ENCODE data around the gene R3HDM2. TPM values are rescaled to one million over a fixed set of nuclear protein-coding genes. Genes with fewer than 3 reads are reported as not detected.

Gene R3HDM2
- polyA plus RNA-seq, 1 donor from 2014 or later = 11.1 TPM

DNA sequence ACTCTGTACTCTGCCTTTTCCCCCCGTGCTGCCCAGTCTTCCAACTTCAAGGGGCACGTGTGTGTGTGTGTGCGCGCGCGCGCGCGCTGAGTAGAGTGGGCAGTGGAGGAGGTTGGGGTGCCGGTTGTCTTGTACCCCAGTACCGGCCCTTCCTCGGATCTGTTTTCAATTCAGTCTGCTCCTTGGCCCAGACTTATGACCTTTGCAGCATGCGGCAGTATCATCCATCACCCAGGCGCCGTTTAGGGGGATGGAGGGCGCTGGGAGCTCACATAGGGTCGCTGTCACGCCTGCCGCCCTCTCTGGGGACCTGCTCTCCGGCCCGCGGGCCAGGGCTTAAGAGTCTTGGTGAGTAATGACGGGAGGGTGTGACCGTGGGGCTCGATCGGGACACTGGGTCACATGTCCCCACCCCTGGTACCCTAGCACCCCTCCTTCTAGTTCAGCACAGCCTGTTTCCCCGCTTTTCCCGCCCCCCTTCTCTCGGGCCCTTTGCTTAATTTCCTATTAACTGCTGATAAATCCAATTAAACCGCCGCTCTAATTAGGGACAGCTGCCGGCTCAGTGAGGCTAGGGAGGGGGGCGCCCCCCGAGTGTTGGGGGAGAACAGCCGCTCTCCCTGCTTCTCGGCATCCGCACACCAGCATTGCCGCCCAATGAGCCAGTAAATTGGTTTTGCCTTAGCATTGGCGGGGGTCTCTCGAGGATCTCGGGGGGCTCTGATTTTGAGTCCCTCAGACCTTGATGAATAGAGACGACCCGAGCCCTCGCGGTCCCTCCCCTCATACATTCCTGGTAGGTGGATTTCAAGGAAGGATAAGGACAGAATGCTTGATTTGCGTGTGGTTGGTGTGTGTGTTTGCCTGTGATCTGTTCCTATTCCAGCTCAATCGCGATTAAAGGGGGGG is 189.2 kb downstream of the R3HDM2 start:
- Histone ChIP-seq H3K4me2 (ENCODE audit: low read length) (peak overlapping the region; percentile 65), H3K79me2 (replicated peaks; ENCODE audit: insufficient read depth, low read length) (no peaks in the 10 kb centered on the region), H3K27me3 (ENCODE audit: insufficient read depth, low read depth, low read length) (peaks cover 65% of the 10 kb centered on the region), H3F3A (ENCODE audit: insufficient read depth, low read length, poor library complexity, severe bottlenecking) (no peaks in the 10 kb centered on the region), H2AFZ (ENCODE audit: low read depth, low read length) (no peak overlapping the region), H4K20me1 (ENCODE audit: insufficient read depth) (no peaks in the 10 kb centered on the region), H3K27ac (ENCODE audit: low read length) (peak overlapping the region; percentile 5), H3K36me3 (ENCODE audit: insufficient read depth, low read length) (no peaks in the 10 kb centered on the region), H3K4me3 (ENCODE audit: low read length) (peak overlapping the region; percentile 79), H3K9me3 (ENCODE audit: low read length) (no peaks in the 10 kb centered on the region), H3K9me2 (ENCODE audit: insufficient read depth, low read length) (no peaks in the 10 kb centered on the region), H3K9ac (ENCODE audit: low read length) (peak overlapping the region; percentile 98)
- TF ChIP-seq EP300 (conservative IDR thresholded peaks at IDR 0.05; ENCODE audit: poor library complexity, severe bottlenecking) (no peak), POLR2AphosphoS5 (IDR thresholded peaks at IDR 0.05) (no peak), MXI1 (conservative IDR thresholded peaks at IDR 0.05; ENCODE audit: poor library complexity, severe bottlenecking) (no peak), SMC3 (conservative IDR thresholded peaks at IDR 0.05; ENCODE audit: poor library complexity) (no peak), EZH2 (IDR thresholded peaks at IDR 0.05; ENCODE audit: borderline replicate concordance, insufficient read depth, low read length, poor library complexity, severe bottlenecking) (no peak), TAF1 (IDR thresholded peaks at IDR 0.05; ENCODE audit: low read depth) (no peak), RAD21 (conservative IDR thresholded peaks at IDR 0.05) (no peak)
- TF ChIP-seq, protein P1, sequence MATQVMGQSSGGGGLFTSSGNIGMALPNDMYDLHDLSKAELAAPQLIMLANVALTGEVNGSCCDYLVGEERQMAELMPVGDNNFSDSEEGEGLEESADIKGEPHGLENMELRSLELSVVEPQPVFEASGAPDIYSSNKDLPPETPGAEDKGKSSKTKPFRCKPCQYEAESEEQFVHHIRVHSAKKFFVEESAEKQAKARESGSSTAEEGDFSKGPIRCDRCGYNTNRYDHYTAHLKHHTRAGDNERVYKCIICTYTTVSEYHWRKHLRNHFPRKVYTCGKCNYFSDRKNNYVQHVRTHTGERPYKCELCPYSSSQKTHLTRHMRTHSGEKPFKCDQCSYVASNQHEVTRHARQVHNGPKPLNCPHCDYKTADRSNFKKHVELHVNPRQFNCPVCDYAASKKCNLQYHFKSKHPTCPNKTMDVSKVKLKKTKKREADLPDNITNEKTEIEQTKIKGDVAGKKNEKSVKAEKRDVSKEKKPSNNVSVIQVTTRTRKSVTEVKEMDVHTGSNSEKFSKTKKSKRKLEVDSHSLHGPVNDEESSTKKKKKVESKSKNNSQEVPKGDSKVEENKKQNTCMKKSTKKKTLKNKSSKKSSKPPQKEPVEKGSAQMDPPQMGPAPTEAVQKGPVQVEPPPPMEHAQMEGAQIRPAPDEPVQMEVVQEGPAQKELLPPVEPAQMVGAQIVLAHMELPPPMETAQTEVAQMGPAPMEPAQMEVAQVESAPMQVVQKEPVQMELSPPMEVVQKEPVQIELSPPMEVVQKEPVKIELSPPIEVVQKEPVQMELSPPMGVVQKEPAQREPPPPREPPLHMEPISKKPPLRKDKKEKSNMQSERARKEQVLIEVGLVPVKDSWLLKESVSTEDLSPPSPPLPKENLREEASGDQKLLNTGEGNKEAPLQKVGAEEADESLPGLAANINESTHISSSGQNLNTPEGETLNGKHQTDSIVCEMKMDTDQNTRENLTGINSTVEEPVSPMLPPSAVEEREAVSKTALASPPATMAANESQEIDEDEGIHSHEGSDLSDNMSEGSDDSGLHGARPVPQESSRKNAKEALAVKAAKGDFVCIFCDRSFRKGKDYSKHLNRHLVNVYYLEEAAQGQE (IDR thresholded peaks at IDR 0.05; ENCODE audit: borderline replicate concordance) = no peak
- TF ChIP-seq, protein P2, sequence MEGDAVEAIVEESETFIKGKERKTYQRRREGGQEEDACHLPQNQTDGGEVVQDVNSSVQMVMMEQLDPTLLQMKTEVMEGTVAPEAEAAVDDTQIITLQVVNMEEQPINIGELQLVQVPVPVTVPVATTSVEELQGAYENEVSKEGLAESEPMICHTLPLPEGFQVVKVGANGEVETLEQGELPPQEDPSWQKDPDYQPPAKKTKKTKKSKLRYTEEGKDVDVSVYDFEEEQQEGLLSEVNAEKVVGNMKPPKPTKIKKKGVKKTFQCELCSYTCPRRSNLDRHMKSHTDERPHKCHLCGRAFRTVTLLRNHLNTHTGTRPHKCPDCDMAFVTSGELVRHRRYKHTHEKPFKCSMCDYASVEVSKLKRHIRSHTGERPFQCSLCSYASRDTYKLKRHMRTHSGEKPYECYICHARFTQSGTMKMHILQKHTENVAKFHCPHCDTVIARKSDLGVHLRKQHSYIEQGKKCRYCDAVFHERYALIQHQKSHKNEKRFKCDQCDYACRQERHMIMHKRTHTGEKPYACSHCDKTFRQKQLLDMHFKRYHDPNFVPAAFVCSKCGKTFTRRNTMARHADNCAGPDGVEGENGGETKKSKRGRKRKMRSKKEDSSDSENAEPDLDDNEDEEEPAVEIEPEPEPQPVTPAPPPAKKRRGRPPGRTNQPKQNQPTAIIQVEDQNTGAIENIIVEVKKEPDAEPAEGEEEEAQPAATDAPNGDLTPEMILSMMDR (IDR thresholded peaks at IDR 0.05; ENCODE audit: poor library complexity, severe bottlenecking) = no peak

DNA sequence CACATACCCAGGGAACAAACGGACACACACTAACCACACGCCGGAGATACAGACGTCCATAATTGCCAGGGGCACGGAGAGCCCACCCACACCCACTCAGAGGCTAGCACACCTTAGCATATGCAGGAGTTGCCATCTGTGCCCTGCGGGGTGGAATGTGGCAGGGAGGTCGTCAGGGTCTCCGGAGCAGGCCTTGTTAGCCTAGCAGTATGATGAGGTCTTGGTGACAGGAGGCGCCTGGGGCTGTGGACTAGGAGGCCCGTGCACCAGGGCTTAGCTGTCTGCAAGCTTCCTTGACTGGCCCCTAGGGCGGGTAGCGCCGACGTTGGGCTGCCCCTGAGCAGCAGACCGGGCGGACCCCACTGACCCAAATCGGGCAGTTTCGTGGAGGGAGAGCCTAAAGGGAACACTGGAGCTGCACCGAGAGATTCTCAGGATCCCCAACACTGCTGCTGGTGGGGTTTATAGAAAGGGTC is 189.9 kb downstream of the R3HDM2 start:
- Histone ChIP-seq H3K9ac (ENCODE audit: low read length) (peak overlapping the region; percentile 98), H3K9me2 (ENCODE audit: insufficient read depth, low read length) (no peaks in the 10 kb centered on the region), H4K20me1 (ENCODE audit: insufficient read depth) (no peaks in the 10 kb centered on the region), H3K79me2 (replicated peaks; ENCODE audit: insufficient read depth, low read length) (no peaks in the 10 kb centered on the region), H3F3A (ENCODE audit: insufficient read depth, low read length, poor library complexity, severe bottlenecking) (no peaks in the 10 kb centered on the region), H3K4me3 (ENCODE audit: low read length) (peak overlapping the region; percentile 79), H3K27me3 (ENCODE audit: insufficient read depth, low read depth, low read length) (peaks cover 72% of the 10 kb centered on the region), H3K36me3 (ENCODE audit: insufficient read depth, low read length) (no peaks in the 10 kb centered on the region), H3K4me2 (ENCODE audit: low read length) (peak overlapping the region; percentile 79), H3K9me3 (ENCODE audit: low read length) (no peaks in the 10 kb centered on the region), H2AFZ (ENCODE audit: low read depth, low read length) (peak overlapping the region; percentile 21), H3K27ac (ENCODE audit: low read length) (peak overlapping the region; percentile 92)
- no peak for TF ChIP-seq EZH2 (IDR thresholded peaks at IDR 0.05; ENCODE audit: borderline replicate concordance, insufficient read depth, low read length, poor library complexity, severe bottlenecking)
- TF ChIP-seq RAD21 (conservative IDR thresholded peaks at IDR 0.05) = no peak
- no peak for TF ChIP-seq SMC3 (conservative IDR thresholded peaks at IDR 0.05; ENCODE audit: poor library complexity)
- TF ChIP-seq, protein P1 (IDR thresholded peaks at IDR 0.05; ENCODE audit: borderline replicate concordance) = no peak
- no peak for TF ChIP-seq TAF1 (IDR thresholded peaks at IDR 0.05; ENCODE audit: low read depth)
- TF ChIP-seq EP300 (conservative IDR thresholded peaks at IDR 0.05; ENCODE audit: poor library complexity, severe bottlenecking) = no peak
- TF ChIP-seq POLR2AphosphoS5 (IDR thresholded peaks at IDR 0.05) = no peak
- TF ChIP-seq, protein P2 (IDR thresholded peaks at IDR 0.05; ENCODE audit: poor library complexity, severe bottlenecking) = no peak
- TF ChIP-seq MXI1 (conservative IDR thresholded peaks at IDR 0.05; ENCODE audit: poor library complexity, severe bottlenecking) = no peak

All from neural cell (in vitro differentiated cells).